ENCODE measurements around the gene B3GNT3. TPM values are rescaled to one million over a fixed set of nuclear protein-coding genes. Genes with fewer than 3 reads are reported as not detected.
"Not testable (repeated sequence)": the region's sequence is repeated elsewhere in the genome, so short reads cannot be mapped to it uniquely, and the experiment has no call there.

Gene B3GNT3
- total RNA-seq, 1 experiment from 2014 or later, result 39.5 TPM

DNA sequence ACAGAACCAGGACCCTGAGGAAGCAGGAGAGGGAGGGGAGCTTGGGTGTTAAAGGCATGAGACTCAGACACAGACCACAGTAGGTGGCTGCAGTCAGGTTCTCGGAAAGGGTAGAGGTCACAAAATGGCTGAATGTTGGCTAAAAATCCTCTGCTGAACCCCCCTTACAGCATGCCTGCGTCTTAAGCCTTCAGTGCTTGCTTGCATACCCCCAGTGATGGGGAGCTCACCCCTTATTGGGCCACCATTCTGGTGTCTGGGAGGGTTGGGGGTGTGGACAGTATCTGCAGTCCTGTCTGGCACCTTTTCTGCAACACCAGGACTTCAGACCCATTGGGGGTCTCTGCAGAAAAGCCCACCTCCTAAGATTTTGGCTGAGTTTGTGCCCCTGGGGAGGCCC is 14.2 kb upstream of the B3GNT3 start:
- ChIA-PET CTCF (no interaction called here), POLR2A (ENCODE audit: unreplicated experiment) (no interaction called here)
- Histone ChIP-seq H3K9ac (ENCODE audit: low read length) (no peak overlapping the region), H2AFZ (ENCODE audit: low read length) (no peak overlapping the region), H3K9me3 (ENCODE audit: low read length) (no peaks in the 10 kb centered on the region), H3K36me3 (ENCODE audit: low read depth, low read length) (no peaks in the 10 kb centered on the region), H3K79me2 (ENCODE audit: low read length) (no peaks in the 10 kb centered on the region), H3F3A (ENCODE audit: low read length, unreplicated experiment) (no peaks in the 10 kb centered on the region), H3K4me2 (ENCODE audit: low read length) (no peak overlapping the region), H4K20me1 (ENCODE audit: low read length) (no peaks in the 10 kb centered on the region), H3K27ac (ENCODE audit: low read length) (no peak overlapping the region), H3K4me1 (ENCODE audit: insufficient read depth, low read length) (peaks cover 23% of the 10 kb centered on the region), H3K9me2 (replicated peaks; ENCODE audit: low read length) (no peaks in the 10 kb centered on the region), H3K4me3 (ENCODE audit: low read length) (no peak overlapping the region), H3K27me3 (ENCODE audit: low read length) (no peaks in the 10 kb centered on the region)
- BruUV-seq (replicated peaks), result no TSS peak
- DNase-seq (no peak), ATAC-seq (no peak)
- intact Hi-C loops (cut with micrococcal nuclease), result no loop called here
- TF ChIP-seq EZH2 (IDR thresholded peaks at IDR 0.05; ENCODE audit: low read length, unreplicated experiment) (no peak), EZH2phosphoT487 (IDR thresholded peaks at IDR 0.05; ENCODE audit: borderline replicate concordance, low read length) (no peak)
- TF ChIP-seq, protein P1, sequence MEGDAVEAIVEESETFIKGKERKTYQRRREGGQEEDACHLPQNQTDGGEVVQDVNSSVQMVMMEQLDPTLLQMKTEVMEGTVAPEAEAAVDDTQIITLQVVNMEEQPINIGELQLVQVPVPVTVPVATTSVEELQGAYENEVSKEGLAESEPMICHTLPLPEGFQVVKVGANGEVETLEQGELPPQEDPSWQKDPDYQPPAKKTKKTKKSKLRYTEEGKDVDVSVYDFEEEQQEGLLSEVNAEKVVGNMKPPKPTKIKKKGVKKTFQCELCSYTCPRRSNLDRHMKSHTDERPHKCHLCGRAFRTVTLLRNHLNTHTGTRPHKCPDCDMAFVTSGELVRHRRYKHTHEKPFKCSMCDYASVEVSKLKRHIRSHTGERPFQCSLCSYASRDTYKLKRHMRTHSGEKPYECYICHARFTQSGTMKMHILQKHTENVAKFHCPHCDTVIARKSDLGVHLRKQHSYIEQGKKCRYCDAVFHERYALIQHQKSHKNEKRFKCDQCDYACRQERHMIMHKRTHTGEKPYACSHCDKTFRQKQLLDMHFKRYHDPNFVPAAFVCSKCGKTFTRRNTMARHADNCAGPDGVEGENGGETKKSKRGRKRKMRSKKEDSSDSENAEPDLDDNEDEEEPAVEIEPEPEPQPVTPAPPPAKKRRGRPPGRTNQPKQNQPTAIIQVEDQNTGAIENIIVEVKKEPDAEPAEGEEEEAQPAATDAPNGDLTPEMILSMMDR (conservative IDR thresholded peaks at IDR 0.05; ENCODE audit: low read depth, low read length), result no peak

DNA sequence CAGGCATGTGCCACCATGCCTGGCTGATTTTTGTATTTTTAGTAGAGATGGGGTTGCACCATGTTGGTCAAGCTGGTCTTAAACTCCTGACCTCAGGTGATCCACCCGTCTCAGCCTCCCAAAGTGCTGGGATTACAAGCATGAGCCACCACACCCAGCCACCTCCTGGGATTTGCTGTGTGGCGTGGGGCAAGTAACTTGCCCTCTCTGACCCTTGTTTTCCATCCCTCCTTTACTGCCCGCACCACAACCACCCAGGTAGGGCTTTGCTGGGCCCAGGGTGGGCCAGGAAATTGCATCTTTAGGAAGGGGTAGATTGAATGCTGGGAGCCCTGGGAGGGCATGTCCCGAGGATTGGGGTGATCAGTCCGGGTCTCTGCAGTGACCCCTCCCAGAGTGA is 11.2 kb upstream of the B3GNT3 start:
- H3K4me3 ChIP-seq (ENCODE audit: low read length); H3K4me2 ChIP-seq (ENCODE audit: low read length); ATAC-seq; H3K9me3 ChIP-seq (ENCODE audit: low read length); CTCF ChIA-PET; H3K36me3 ChIP-seq (ENCODE audit: low read depth, low read length); H3K27me3 ChIP-seq (ENCODE audit: low read length); H4K20me1 ChIP-seq (ENCODE audit: low read length); H3K79me2 ChIP-seq (ENCODE audit: low read length); BruUV-seq (replicated peaks); H2AFZ ChIP-seq (ENCODE audit: low read length); intact Hi-C loops (cut with micrococcal nuclease); H3K9me2 ChIP-seq (replicated peaks; ENCODE audit: low read length); H3K27ac ChIP-seq (ENCODE audit: low read length); POLR2A ChIA-PET (ENCODE audit: unreplicated experiment); DNase-seq; H3K9ac ChIP-seq (ENCODE audit: low read length); H3F3A ChIP-seq (ENCODE audit: low read length, unreplicated experiment): not testable (repeated sequence)
- peaks cover 10% of the 10 kb centered on the region for H3K4me1 ChIP-seq (ENCODE audit: insufficient read depth, low read length)

DNA sequence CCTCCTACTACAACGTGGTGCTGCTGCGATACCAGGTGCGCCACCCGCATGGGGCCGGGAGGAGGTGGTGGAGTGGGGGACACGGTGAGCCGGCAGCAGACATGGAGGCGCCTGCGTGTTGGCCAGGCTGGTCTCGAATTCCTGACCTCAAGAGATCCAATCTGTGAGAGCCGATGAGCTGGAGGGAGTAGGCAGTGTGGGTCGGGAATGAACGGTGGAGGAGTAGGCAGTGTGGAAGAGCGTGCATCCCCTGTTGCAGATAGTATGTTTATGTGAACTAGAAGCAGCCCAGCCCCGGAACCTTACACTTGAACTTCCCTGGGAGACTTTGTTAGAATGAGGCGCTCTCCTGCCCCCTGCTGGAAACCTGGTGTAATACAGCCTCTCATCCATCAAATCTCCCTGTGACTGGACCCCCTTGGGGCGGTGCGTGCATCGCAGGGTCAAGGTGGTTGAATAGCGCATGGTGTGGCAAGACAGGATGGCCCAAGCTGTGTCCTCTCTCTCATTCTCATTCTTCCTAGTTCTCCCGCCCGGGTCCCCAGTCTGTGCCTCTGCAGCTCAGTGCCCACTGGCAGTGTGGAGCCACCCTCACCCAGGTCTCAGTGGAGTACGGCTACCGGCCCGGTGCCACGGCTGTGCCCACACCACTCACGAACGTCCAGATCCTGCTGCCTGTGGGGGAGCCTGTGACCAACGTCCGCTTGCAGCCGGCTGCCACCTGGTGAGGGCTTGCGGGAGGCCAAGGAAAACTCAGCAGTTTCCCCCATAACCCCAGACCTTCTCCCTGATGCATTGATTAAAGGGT is 10.5 kb upstream of the B3GNT3 start:
- DNase-seq (peak; percentile 71), ATAC-seq (peak; percentile 47)
- no peaks in the 10 kb centered on the region for H3K27me3 ChIP-seq (ENCODE audit: low read length)
- H3K9me3 ChIP-seq (ENCODE audit: low read length), result no peaks in the 10 kb centered on the region
- H3K36me3 ChIP-seq (ENCODE audit: low read depth, low read length), result no peaks in the 10 kb centered on the region
- 0 out of 2 replicates have a peak, but pooled peaks cover 4% of the 10 kb centered on the region for H3K4me1 ChIP-seq (ENCODE audit: insufficient read depth, low read length)
- H3K79me2 ChIP-seq (ENCODE audit: low read length), result no peaks in the 10 kb centered on the region
- BruUV-seq (replicated peaks), result no TSS peak
- H3K4me2 ChIP-seq (ENCODE audit: low read length), result no peak overlapping the region
- no peaks in the 10 kb centered on the region for H4K20me1 ChIP-seq (ENCODE audit: low read length)
- TF ChIP-seq, protein P1 (conservative IDR thresholded peaks at IDR 0.05; ENCODE audit: low read depth, low read length), result peak; percentile 85
- TF ChIP-seq EZH2 (IDR thresholded peaks at IDR 0.05; ENCODE audit: low read length, unreplicated experiment), result no peak
- H3F3A ChIP-seq (ENCODE audit: low read length, unreplicated experiment), result no peaks in the 10 kb centered on the region
- H3K27ac ChIP-seq (ENCODE audit: low read length), result no peak overlapping the region
- no peak overlapping the region for H3K9ac ChIP-seq (ENCODE audit: low read length)
- no peak overlapping the region for H2AFZ ChIP-seq (ENCODE audit: low read length)
- ChIA-PET CTCF (no interaction called here), POLR2A (ENCODE audit: unreplicated experiment) (no interaction called here)
- intact Hi-C loops (cut with micrococcal nuclease), result no loop called here
- H3K9me2 ChIP-seq (replicated peaks; ENCODE audit: low read length), result no peaks in the 10 kb centered on the region
- no peak overlapping the region for H3K4me3 ChIP-seq (ENCODE audit: low read length)
